ENCODE results near the gene AGTPBP1.
"Not testable (repeated sequence)": the region's sequence is repeated elsewhere in the genome, so short reads cannot be mapped to it uniquely, and the experiment has no call there.

The AGTPBP1 gene

GRCh38 chr9:85741875-85742596, at the start of gene AGTPBP1:
Gene AGTPBP1, minus strand, starts transcription at chr9:85741954. Its CDS starts 29,421 bp downstream, at chr9:85712533.
- DNase-seq = peak; percentile 77

- DNase-seq = not testable (repeated sequence)
These were observed 44.4 kb upstream of the AGTPBP1 start for GRCh38 chr9:85786116-85786515.

- DNase-seq = not testable (repeated sequence)
These were observed 32.1 kb upstream of the AGTPBP1 start for GRCh38 chr9:85773844-85774243.

- not testable (repeated sequence) for DNase-seq
These were observed 20.0 kb upstream of the AGTPBP1 start for GRCh38 chr9:85761802-85762201.

GRCh38 chr9:85757716-85758115, 16.0 kb upstream of the AGTPBP1 start:
- not testable (repeated sequence) for DNase-seq

GRCh38 chr9:85756216-85756615, 14.5 kb upstream of the AGTPBP1 start:
- not testable (repeated sequence) for DNase-seq

- no peak for DNase-seq
These were observed 4.6 kb upstream of the AGTPBP1 start for GRCh38 chr9:85746309-85746708.

GRCh38 chr9:85745203-85745602, 3.4 kb upstream of the AGTPBP1 start:
- no peak for DNase-seq

- no peak for DNase-seq
These were observed 2.7 kb upstream of the AGTPBP1 start for GRCh38 chr9:85744480-85744879.

- DNase-seq = peak; percentile 39
These were observed 1.7 kb upstream of the AGTPBP1 start for GRCh38 chr9:85743275-85744128.

GRCh38 chr9:85742597-85742936, 813 bp upstream of the AGTPBP1 start:
- DNase-seq = no peak

- DNase-seq = no peak
These were observed 469 bp downstream of the AGTPBP1 start for GRCh38 chr9:85741095-85741874.

- peak; percentile 79 for DNase-seq
These were observed 1.0 kb downstream of the AGTPBP1 start for GRCh38 chr9:85740787-85741094.

GRCh38 chr9:85738509-85738908, 3.2 kb downstream of the AGTPBP1 start:
- DNase-seq = no peak

- DNase-seq = no peak
These were observed 4.1 kb downstream of the AGTPBP1 start for GRCh38 chr9:85737671-85738070.

- no peak for DNase-seq
These were observed 10.7 kb downstream of the AGTPBP1 start for GRCh38 chr9:85730916-85731630.

- peak; percentile 89 for DNase-seq
These were observed 11.9 kb downstream of the AGTPBP1 start for GRCh38 chr9:85729882-85730281.

- DNase-seq = no peak
These were observed 14.3 kb downstream of the AGTPBP1 start for GRCh38 chr9:85727500-85727899.

- no peak for DNase-seq
These were observed 15.0 kb downstream of the AGTPBP1 start for GRCh38 chr9:85726737-85727136.

- DNase-seq = no peak
These were observed 18.5 kb downstream of the AGTPBP1 start for GRCh38 chr9:85723215-85723614.

- DNase-seq = peak; percentile 18
These were observed 22.3 kb downstream of the AGTPBP1 start for GRCh38 chr9:85719411-85719810.

GRCh38 chr9:85717818-85718217, 23.9 kb downstream of the AGTPBP1 start:
- not testable (repeated sequence) for DNase-seq

- no peak for DNase-seq
These were observed 24.5 kb downstream of the AGTPBP1 start for GRCh38 chr9:85717220-85717619.

All from GF-D8 (cell line).